HG03520 (cell line): ENCODE measurements around the gene ZBTB7B.
"Not testable (repeated sequence)": the region's sequence is repeated elsewhere in the genome, so short reads cannot be mapped to it uniquely, and the experiment has no call there.

Source experiments
- ATAC-seq: cut with Tn5 transposase; IDR thresholded peaks from one replicate; pipeline ENCODE4 v1.9.1; 2021; ENCODE audit warnings: mild to moderate bottlenecking, moderate library complexity; ENCODE audit not compliant: unreplicated experiment

The ZBTB7B gene

DNA sequence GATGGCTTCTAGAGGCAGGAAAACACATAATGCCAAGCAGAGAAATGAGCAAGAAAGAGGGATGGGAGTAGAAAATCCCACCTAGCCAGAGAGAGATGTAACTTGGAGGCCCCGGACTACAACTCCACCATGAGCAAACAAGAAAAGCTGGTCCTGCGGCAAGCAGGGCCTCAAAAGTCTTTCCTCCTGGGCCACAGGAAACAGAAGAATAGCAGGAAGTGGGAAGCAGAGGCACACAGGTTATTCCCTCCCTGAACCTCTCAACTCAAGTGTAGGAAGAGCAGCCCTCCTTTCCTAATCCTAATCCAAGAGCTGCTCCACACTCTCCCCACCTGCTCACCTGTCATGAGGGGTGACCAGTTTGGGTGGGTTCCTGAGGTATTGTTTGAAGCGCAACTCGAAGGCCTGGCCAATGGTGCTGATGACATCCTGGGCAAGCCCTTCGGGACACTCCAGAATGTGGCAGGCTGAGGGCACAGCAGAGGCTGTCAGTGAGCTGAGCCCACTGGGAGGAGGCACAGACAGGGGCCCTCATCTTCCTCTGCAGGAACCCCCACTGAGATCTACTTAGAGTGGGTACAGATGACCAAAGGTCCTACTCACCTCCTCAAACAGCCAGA is 35.2 kb upstream of the ZBTB7B start:
- no peak for ATAC-seq

DNA sequence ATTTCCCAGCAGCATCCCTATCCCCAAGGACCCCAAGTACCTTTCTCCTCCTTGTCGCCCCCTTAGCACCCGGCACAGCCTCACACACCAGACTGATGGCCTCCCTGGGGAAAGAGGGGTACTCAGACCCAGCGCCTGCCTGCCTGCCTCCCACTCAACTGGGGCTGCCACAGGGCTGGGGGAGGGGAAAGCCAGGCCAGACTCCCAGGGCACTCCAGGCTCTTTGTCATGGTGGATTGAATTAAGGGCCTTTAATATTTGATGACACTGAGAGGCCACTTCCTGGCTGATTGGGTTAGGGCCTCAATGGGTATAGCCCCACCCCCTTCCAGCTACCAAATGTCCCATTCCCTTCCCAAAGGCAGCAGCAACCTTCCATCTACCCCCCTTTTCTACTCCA is 33.9 kb upstream of the ZBTB7B start:
- no peak for ATAC-seq

DNA sequence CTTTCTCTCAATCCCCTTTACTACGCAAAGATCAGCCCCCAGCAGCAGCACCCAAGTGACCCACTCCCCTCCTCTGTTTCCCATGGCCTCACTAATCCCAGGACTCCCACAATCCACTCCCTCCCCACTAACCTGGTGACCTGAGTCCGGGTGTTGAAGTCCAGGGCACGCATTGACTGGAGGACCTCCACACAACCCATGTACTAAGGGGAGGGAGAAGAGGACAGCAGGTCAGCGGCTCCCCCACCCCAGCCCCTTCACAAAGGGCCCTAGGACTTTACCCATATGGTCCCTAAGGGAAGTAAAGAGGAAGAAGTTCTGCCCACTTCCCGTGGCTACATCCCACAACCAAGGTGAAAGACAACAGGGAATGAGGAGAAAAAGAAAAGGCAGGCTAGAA is 33.4 kb upstream of the ZBTB7B start:
- ATAC-seq = no peak

DNA sequence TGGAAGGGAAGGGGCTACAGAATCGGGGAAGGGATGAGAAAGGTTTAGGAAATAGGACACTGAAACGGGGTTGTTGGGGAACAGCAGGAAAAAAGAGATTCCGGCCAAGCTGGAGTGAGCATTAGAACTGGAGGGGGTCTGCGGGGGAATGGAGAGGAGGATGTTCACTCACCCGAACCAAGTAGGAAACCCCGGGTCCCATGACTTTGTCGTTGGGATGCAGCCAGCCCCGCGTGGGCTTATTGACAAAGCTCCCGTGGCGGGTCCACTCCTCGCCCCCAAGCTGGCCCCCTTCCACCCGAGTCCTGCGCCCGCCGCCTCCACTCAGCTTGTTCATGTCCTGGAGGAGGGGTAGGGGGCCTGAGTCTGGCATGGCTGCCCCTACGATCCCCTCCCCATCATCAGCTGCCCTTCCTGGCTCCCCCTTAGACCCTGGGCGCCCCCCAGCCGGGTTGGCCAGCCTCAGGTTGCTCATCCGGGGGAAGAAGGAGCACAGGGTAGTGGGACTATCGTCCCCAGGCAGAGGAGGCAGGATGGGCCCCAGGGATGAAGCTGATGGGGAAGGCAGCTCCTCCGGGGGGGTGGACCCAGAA is 32.6 kb upstream of the ZBTB7B start:
- ATAC-seq = no peak

DNA sequence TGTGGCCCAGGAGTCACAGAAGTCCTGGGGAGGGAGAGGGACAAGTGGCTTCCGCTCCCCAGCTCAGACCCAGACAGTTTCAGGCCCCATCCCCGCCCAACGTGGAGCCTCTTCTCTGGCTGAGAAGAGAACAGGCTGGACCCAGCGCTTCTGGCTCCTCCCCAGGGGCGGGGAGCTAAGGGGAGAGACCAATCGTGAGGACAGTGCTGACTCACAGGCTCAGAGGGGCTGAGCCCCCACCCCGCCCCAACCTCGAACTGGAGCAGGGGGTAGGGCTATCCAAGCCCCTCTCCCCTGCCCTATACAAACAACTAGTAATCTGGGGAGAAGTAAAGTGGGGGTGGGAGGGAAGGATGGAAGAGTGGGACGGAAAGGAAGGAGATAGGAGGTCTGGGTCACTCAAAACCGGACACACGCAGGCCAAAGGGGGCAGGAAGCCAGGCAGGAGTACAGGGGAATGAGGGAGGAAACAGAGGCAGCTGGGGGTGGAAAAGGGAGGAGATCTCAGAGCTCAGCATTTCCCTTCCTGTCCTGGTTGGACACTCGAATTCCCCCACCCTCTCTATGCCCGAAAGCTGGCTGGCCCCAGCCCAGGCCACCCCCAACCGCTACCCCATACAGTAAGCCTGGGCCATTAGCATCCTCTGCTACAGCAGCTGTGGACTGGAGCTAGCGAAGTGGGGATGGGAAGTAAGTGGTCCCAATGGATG is 31.8 kb upstream of the ZBTB7B start, which contains the start of gene SHC1:
Gene SHC1, minus strand, starts transcription at position 117 of the 710 bp plus-strand sequence. CDS start 221 bp downstream, outside the sequence.
- ATAC-seq = no peak

DNA sequence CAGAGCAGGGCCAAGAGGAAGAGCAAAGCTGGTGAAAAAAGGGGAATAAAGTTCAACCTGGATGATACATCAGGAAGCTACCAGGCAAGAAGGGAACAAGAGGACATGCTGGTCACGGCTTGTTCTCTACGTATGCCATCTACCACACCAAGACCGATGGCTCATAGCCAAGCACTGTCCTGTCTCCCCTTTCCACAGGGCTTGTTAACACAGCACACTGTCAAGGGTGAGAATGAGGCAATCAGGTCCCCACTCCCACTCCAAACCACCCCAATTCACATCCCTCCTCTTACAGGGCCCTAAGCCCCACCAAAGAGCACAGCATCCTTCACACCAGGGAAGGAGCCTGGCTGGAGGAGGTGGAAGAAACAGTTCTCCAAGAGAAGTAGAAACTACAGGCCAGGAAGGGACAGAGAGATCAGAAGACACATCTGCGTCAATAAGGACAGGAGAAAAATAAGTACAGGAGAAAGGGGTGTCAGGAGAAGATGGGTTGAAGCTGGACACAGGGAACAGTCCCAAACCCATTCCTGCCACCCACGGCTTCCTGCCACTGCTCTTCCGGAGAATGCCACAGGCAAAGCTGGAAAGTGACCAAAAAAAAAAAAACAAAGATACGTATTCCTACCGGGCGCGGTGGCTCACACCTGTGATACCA is 31.1 kb upstream of the ZBTB7B start:
- ATAC-seq = no peak

DNA sequence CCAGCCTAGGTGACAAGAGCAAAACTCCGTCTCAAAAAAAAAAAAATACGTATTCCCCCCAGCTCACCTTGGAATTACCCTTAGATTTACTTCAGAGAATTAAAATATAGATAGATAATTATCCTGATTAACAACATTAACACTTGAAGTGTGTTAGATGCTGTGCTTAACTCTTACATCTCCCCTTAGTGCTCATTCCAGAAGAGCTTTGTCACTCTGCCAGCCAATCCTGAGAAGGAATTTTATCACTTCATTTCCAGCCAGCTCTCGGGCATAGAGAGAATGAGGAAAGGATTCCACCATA is 30.4 kb upstream of the ZBTB7B start:
- no peak for ATAC-seq

DNA sequence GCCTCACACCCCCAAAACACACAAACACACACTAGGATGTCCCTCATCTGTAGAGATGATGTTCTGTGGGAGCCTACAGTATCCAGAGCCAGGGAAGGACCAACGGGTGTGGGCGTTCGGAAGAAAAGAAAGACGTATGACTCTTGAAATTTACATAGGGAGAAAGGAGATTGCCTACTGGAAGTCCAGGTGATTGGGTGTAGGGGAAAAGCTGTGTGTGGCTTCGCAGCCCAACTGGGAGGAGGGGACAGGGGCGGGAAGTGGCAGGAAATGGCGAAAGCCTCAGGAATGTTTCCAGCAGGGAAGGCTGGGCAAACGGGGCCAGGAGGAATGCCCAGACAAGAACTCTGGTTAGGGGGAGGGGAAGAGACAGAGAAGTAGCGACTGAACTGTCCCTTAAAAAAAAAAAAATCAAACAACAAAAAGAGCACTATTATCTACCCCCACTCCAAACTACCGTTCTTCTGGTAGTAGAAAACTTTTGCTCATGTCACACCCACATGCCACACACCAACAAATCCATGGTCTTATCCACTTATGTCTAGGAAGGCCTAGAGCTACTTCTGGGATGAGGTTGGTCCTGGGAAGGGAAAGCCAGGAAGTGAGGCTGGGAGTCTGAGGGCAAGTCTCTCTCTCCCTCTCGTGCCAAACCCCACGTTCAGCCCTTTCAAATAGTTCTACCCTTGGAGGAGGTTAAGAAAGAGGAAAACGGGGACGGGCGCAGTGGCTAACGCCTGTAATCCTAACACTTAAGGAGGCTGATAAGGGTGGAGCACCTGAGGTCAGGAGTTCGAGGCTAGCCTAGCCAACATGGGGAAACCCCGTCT is 29.9 kb upstream of the ZBTB7B start:
- no peak for ATAC-seq

DNA sequence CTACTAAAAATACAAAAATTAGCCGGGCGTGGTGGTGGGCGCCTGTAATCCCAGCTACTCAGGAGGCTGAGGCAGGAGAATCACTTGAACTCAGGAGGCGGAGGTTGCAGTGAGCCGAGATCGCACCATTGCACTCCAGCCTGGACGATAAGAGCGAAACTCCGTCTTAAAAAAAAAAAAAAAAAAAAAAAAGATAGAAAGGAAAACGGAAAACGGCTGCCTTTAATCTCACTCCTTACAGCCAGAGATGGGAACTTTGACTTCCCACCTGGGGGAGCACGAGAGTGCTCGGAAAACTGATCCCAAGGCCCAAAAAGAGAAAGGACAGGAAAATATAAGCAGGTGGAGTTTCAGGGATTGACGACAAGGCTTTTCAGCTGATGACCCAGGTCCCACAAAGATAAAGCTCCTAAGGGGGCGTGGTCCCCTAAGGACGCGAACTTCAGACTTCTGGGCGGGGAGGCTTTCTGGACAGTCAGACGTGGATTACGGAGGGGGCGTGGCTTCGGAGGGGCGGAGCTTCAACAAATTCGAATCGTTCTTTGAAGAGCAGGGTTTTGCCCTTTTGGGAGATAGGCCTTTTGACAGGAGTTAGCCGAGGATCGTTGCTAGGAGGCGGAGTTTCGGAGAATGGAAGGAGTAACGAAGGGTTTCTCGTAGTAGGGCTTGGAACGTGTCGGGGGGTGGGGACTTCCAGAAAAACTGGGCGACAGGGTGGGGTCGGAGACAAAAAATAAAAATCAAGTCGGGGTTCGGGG is 29.1 kb upstream of the ZBTB7B start:
- ATAC-seq = no peak

DNA sequence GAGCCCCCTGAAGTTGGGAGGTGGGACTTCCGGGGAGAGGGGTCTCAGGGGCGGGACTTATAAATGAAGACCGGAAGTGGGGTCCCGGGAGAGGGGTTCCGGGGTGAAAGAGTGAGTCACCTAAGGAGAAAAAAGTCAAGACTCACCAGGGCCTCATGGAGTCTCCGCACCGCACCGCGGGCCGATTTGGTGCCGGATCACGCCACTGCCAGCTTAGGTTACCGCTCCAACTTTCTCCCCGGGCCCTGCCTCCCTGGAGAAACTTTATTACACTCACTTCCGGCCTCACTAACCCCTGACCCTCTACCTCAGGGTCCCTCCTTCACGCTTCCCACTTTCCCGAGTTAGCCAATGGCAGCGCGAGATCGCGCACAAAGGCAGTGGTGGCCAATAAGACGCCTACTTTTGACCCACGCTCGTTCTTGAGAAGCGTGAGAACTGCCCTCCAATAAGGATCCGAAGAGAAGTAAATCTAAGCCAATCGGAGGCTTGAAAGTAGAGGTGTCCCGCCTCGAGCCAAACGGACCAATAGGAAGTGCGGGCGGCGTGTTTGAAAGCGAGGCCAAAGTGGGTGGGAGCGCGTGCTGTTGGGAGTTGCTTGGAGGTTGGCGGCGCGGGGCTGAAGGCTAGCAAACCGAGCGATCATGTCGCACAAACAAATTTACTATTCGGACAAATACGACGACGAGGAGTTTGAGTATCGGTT is 28.3 kb upstream of the ZBTB7B start, which contains the start of gene CKS1B:
Gene CKS1B, plus strand, starts transcription at position 580 of the 706 bp plus-strand sequence. Its CDS starts 65 bp downstream, at position 645.
- ATAC-seq = peak; percentile 70

DNA sequence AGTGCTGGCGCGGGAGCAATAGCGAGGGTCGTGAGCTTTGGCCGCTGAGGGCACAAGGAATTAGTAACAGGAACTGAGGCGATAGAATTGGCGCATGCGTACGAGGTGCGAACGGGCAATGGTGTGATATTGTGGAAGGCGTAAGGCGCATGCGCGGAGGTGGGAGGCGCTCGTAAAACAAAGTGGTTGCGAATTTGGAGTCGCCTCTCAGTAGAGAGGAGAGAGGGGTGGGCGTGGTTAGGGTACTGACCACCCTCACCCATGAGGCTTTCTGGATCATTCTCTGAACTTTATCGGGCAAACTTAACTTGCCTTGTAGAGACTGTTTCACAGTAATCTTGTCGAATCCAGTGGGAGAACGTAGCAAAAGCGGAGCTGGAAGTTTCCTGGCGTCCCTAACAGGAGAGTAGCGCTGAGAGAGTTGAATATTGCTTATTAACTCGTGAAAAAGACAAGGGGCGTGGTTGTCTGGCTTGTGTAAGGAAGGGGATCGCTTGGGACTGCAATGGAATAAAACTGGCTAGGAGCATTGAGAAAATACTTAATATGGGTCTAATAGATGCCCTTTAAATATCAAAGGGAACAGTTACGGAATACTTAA is 27.7 kb upstream of the ZBTB7B start:
- ATAC-seq = peak; percentile 38

DNA sequence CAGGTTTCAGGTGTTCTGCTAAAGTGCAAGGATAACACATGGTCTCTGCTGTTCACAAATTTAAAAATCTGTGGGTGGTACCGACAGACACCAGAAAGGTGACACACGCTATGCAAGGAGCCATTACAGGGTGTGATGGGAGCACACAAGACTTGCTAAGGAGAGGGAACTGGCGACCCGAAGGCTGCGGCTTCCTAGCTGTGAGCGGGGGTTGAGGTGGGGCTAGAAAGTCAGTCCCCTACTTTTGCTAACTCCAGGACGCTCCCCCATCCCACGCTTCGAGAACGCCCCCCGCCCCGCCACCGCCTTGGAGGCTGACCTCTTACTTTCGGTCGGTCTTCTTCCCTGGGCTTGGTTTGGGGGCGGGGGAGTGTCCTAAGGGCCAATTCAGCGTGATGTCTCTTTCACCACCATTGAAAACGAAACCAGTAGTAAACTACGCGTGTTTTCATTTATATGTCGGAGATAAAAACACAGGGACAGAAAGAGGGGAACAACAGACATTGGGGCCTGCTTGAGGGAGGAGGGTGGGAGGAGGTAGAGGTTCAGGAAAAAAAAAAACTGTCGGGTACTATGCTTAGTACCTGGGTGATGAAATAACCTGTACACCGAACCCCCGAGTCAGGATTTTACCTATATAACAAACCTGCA is 27.1 kb upstream of the ZBTB7B start:
- ATAC-seq = no peak

DNA sequence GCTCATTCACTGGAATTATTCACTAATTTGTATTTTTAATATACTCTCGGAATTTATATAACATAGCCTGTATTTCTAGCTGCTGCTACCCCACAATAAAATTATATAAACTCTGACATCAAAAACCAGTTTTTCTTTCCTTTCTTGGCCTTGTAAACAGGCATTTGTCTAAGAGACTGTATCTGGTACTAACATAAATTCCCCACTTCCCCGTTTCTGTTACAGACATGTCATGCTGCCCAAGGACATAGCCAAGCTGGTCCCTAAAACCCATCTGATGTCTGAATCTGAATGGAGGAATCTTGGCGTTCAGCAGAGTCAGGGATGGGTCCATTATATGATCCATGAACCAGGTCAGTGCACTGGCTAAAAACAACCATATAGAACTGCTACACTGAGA is 24.8 kb upstream of the ZBTB7B start:
- ATAC-seq = not testable (repeated sequence)

DNA sequence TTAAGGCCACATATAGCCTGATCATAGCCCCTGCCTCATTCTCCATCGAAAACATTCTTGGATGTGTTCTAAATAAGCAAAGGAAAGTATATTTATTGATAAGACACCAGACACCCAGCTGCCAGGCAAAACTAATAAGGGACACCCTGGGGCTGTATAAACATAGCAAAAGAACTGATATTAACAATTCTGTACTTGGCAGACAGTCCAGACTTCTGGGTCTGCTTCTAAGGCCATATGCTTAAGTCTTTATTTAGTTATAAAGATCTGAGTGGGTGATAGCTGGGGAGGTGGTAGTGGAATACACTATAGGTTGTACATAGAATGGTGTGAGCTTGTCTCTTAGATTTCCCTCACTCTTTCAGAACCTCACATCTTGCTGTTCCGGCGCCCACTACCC is 24.2 kb upstream of the ZBTB7B start:
- ATAC-seq = no peak

DNA sequence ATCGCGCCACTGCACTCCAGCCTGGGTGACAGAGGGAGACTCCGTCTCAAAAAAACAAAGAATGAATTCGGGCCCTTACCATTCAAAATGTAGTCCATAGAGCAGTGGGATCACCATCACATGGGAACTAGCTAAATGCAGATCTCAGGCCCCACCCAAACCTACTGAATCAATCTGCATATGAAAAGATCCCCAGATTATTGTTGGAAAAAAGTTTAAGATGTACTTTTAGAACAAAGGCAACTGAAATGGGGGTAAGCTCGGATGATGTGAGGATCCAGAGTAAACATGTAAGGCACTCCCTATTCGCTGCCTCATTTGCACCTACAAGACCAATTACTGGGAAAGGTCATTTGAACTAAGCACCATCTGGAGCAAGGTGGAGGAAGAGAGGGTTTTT is 20.3 kb upstream of the ZBTB7B start:
- no peak for ATAC-seq

DNA sequence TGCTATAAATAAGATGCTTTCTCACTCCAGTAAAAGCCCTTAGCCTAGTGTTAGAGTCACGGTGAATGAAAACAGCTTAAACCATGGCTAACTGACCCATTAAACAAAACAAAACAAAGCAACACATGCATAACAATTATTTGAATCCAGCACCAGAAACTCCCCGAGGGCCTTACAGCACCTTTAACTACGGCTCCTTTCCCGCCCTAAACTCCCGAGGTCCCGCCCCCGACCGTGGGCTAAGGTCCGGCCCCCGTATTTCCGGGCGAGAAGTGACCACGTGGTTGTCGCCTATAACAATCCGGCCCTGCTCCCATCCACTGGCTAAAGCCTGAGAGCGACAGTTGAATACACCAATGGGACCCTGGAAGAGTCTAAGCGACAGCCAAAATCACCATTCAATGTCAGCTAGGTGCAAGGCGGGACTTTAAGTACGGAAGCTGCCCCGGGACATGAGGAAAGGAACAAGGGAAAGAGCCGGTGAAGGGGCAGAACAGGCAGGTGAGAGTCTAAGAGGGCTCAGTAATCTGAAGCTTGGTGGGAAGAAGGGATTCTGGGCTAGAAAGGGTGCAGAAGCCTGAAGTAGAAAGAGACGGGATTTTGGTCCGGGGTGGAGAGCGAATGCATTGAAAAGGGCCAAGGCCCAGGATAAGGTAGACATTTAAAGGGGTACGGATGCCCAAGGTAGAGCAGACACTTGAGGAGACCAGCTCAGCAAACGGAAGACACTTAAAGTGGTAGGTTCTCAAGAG is 19.5 kb upstream of the ZBTB7B start, which contains the start of gene FLAD1:
Gene FLAD1, plus strand, starts transcription at position 448 of the 752 bp plus-strand sequence. CDS start 351 bp downstream, outside the sequence.
- peak; percentile 97 for ATAC-seq

DNA sequence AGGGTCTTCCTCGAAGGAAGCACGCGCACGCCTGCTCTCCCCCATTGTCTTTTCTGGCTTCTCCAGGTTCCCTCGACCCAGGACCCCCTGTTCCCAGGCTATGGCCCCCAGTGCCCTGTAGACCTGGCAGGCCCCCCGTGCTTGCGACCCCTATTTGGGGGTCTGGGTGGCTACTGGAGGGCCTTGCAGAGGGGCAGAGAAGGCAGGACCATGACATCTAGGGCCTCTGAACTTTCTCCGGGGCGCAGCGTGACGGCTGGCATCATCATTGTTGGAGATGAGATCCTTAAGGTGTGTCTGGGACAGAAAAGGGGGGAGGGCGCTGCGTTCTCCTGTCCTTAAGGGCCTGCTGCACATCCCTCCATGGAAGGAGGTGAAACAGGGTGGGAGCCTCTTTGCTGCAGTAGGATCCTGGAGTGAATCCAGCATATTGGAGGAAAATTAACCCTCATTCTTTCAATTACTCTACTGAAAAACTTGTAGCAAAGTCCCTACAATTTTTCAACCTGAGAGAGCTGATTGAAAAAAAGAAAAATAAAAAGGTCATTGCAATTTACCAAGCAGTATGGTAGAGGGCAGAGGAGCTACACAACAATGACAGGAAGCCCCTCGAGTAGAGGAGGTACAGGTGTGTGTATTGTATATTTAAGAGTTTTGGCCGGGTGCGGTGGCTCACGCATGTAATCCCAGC is 18.7 kb upstream of the ZBTB7B start:
- no peak for ATAC-seq
